ENCODE results near the gene BMPR1A. TPM values are rescaled to one million over a fixed set of nuclear protein-coding genes. Genes with fewer than 3 reads are reported as not detected.

Gene BMPR1A
- total RNA-seq, 4 donors from 2014 or later = 25.6 to 46.2 (median 34.7) TPM

DNA sequence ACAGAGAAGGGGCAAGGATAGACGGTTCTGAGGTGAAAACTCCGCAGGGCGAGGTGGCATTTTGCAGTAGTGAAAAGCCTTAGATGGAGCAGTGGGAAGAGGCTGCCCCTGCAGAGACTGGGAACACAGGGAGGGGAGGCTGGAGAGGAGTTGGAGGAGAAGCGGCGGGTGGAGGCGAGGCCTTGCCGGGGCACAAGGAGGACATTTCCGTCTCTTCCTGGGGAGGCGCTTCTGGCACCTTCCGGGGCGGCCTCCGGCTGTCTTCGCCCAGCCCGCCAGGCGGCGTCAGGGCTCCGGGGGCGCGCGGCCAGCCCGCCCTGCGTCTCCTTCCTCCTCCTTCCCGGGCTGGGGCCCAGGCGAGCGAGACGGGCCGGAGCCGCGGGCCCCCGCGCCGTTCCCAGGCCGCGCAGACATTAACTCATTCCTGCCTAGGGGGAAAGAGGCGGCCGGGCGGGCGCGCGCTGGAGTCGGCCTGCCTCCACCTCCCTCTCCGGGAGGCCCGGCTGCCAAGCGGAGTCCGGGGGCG lies 45.4 kb upstream of the BMPR1A start:
- TF ChIP-seq, protein P1, sequence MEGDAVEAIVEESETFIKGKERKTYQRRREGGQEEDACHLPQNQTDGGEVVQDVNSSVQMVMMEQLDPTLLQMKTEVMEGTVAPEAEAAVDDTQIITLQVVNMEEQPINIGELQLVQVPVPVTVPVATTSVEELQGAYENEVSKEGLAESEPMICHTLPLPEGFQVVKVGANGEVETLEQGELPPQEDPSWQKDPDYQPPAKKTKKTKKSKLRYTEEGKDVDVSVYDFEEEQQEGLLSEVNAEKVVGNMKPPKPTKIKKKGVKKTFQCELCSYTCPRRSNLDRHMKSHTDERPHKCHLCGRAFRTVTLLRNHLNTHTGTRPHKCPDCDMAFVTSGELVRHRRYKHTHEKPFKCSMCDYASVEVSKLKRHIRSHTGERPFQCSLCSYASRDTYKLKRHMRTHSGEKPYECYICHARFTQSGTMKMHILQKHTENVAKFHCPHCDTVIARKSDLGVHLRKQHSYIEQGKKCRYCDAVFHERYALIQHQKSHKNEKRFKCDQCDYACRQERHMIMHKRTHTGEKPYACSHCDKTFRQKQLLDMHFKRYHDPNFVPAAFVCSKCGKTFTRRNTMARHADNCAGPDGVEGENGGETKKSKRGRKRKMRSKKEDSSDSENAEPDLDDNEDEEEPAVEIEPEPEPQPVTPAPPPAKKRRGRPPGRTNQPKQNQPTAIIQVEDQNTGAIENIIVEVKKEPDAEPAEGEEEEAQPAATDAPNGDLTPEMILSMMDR (IDR thresholded peaks at IDR 0.05; ENCODE audit: low read depth) = no peak

DNA sequence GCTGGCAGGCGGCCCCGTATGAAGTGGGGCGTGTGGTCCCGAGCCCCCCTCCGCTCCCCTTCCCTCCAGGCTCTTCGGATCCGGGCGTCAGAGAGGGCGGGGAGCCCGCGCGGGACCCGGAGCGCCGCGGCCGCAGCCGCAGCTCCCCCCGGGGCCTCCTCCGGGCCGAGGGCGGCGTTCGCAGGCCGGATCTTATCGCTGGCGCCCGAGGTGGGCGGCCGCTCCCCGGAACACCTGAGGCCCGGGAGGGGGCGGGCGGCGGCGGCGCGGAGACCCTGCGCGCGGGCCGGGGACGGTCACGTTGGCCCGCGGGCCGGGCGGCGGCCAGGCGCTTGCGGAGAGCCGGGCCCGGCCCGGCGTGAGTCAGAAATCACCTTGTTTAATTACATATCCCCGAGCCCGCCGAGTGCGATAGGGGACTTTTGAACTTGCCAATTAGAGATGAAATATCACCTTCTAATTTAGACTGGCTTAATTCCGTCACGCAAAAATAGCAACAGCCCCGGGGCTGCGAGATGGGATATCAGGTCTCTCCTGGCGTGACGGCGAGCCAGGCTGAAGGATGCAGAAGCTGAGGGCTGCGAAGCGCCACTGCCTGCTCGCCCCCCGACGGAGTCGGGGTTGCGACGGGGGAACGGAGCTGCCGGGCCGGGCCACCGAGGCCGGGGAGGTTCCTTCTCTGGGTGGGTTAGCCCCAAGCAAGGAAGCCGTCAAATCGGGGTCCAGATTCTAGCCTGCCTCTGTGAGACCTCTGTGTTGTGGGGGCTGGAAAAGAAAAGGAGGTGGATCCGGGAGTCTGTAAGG lies 44.7 kb upstream of the BMPR1A start:
- TF ChIP-seq, protein P1 (IDR thresholded peaks at IDR 0.05; ENCODE audit: low read depth) = no peak

DNA sequence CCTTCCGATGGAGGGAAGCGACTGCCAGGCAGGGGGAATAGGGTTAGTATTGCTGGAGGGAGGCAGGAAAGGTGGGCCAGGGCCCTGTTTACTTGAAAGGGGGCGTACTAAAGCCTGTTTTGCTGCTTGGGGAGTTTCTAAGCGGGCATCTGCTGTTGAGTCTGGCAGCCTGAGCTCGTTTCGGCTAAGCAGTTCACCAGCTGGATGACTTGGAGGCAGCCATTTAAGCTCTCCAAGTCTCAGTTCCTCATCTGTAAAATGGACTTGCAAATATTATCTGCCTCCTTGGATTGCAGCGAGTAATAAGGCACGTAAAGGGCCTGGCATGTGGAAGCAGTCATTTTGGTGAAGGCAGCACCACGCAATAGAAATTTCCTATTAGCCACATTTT lies 44.1 kb upstream of the BMPR1A start:
- TF ChIP-seq, protein P1 (IDR thresholded peaks at IDR 0.05; ENCODE audit: low read depth) = no peak

DNA sequence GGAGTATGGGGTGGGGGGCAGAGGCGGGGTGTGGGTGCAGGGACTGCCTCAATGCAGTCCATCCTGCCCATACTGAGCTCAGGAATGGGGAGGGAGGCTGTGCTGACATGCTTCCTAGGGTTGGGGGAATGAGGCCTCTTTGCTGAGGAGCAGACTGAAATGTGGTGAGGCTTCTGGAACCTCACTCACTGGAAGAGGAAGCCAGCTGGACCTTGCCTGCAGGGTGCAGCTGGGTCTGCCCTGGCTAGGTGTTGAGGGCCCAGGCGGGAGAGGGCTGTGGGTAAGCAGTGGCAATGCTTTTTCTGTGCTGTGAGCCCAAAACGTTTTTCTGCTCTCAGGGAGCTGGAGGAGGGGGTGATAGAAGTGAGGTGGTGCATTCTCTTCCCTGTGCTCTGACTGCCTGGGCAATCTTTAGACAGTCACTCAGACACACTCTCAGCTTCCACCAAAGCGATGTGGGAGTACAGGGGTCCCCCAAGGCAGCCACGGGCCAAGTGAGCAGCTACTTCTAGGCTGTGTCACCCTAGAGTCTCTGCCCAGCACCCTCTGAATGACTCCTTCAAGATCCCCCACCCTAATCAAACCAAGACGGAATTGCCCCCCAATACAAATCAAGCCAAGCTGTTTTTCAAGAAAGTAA lies 41.1 kb upstream of the BMPR1A start:
- TF ChIP-seq, protein P1 (IDR thresholded peaks at IDR 0.05; ENCODE audit: low read depth) = no peak

DNA sequence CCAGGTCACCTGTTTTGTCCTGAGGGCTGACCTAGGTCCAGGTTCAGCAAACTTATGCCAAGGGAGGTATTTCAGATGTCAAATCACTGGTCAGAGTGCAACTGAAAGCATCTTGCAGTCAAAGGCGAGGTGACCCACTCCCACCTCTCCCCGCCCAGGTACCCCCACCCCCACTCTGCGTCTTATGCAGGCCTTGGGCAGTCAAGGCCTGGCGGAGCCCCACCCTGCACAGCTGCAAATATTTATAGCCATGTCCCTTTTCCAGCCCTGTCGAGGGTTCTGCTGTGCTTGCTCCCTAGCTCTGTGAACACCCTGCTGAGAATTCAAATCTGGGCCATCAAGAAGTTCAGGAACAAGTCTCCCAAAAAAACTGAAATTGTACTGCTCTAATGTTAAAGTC lies 40.6 kb upstream of the BMPR1A start:
- TF ChIP-seq, protein P1 (IDR thresholded peaks at IDR 0.05; ENCODE audit: low read depth) = no peak

DNA sequence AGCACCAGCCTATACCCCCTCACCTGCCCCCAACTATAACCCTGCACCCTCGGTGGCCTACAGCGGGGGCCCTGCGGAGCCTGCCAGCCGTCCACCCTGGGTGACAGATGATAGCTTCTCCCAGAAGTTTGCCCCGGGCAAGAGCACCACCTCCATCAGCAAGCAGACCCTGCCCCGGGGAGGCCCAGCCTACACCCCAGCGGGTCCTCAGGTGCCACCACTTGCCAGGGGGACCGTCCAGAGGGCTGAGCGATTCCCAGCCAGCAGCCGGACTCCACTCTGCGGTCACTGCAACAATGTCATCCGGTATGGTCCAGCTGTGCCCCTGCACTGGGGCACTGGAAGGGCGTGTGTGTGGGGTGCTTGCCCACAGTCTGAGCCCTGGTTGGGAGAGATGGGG lies 40.0 kb upstream of the BMPR1A start:
- TF ChIP-seq, protein P1 (IDR thresholded peaks at IDR 0.05; ENCODE audit: low read depth) = no peak

DNA sequence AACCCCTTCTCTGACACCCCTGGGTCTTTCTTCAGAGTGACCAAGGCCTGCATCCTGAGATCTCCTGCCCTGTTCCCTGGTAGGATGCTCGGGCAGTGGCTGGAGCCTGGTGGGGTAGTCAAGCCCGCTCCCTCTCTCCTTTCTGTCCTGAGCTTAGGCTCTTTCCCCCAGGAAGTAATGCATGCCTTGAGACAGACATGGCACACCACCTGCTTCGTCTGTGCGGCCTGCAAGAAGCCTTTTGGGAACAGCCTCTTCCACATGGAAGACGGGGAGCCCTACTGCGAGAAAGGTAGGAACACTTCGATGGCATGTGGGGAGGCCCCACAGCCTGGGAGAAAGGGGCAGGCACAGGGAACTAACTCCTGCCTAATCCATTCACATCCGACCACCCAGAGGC lies 37.9 kb upstream of the BMPR1A start:
- TF ChIP-seq, protein P1 (IDR thresholded peaks at IDR 0.05; ENCODE audit: low read depth) = no peak
